H1 (cell line): ENCODE results near the gene ARSB. TPM values are rescaled to one million over a fixed set of nuclear protein-coding genes. Genes with fewer than 3 reads are reported as not detected.

Experiments
- CTCF ChIA-PET: fragments of 300-600 bp; sonication (Branson Sonifier 250); formaldehyde crosslinking; loops from one replicate; lab custom pipeline; 2021; ENCODE audit not compliant: partially characterized antibody; lab: Charles Lee
- POLR2A ChIA-PET: fragments of 300-600 bp; sonication (Branson Sonifier 250); formaldehyde crosslinking; loops from one replicate; lab custom pipeline; 2021; ENCODE audit warnings: inconsistent platforms; ENCODE audit not compliant: partially characterized antibody; lab: Charles Lee
- DNase-seq, 2 experiments: peaks; one replicate each; pipeline versions ENCODE4 v3.0.0 to v3.0.0-alpha.2; 2010 to 2022; ENCODE audit warnings: low spot score in 2 of 2, low read depth in 1 of 2, mixed read lengths in 1 of 2
- FAIRE-seq: peaks from 2 replicates; lab custom pipeline; 2011; peaks lifted over from hg19 to GRCh38; lab: Jason Lieb, UNC
- H2AFZ ChIP-seq: 2 replicates; pipeline ENCODE4 v1.8.1; 2012; ENCODE audit warnings: low read length, inconsistent platforms
- H2AK5ac ChIP-seq: 2 replicates; pipeline ENCODE4 v1.6.1; 2013; ENCODE audit warnings: low read depth, low read length
- H2BK120ac ChIP-seq: replicated peaks from 2 replicates; pipeline ENCODE3; 2013; ENCODE audit warnings: low read depth, low read length, inconsistent platforms
- H2BK12ac ChIP-seq: 2 replicates; pipeline ENCODE4 v1.6.1; 2013; ENCODE audit warnings: low read depth, low read length
- H2BK15ac ChIP-seq: 2 replicates; pipeline ENCODE4 v1.6.1; 2013; ENCODE audit warnings: low read length
- H2BK20ac ChIP-seq: 2 replicates; pipeline ENCODE4 v1.6.1; 2013; ENCODE audit warnings: low read length
- H2BK5ac ChIP-seq: 2 replicates; pipeline ENCODE4 v1.6.1; 2013; ENCODE audit warnings: low read depth, low read length
- H3K14ac ChIP-seq: 2 replicates; pipeline ENCODE4 v1.6.1; 2013; ENCODE audit warnings: inconsistent platforms; ENCODE audit not compliant: insufficient read length
- H3K18ac ChIP-seq: 2 replicates; pipeline ENCODE4 v1.6.1; 2013; ENCODE audit warnings: low read length; ENCODE audit errors: extremely low read depth
- H3K23ac ChIP-seq: 2 replicates; pipeline ENCODE4 v1.6.1; 2013; ENCODE audit warnings: inconsistent platforms; ENCODE audit not compliant: insufficient read length
- H3K23me2 ChIP-seq: 2 replicates; pipeline ENCODE4 v1.6.1; 2013; ENCODE audit warnings: low read depth, low read length
- H3K27ac ChIP-seq: 2 replicates; pipeline ENCODE4 v1.6.1; 2011; ENCODE audit warnings: low read depth, low read length, inconsistent platforms
- H3K27me3 ChIP-seq, 4 experiments: replicated peaks in 1 of 4; 1 replicate in 1 of 4; 2 replicates in 3 of 4; pipeline versions ENCODE4 v1.6.1 to v1.8.1; 2011 to 2013; ENCODE audit warnings: low read length in 3 of 4, mild to moderate bottlenecking in 3 of 4, inconsistent platforms in 2 of 4, mixed read lengths in 2 of 4, moderate library complexity in 1 of 4; ENCODE audit not compliant: control insufficient read depth in 3 of 4, insufficient read depth in 3 of 4; ENCODE audit errors: extremely low read depth in 1 of 4
- H3K36me3 ChIP-seq, 4 experiments: 2 replicates each; pipeline versions ENCODE4 v1.6.1 to v1.8.1; 2011 to 2013; ENCODE audit warnings: mild to moderate bottlenecking in 4 of 4, low read length in 3 of 4, moderate library complexity in 2 of 4, control low read depth in 1 of 4, inconsistent platforms in 1 of 4; ENCODE audit not compliant: insufficient read depth in 4 of 4, control insufficient read depth in 2 of 4
- H3K4ac ChIP-seq: replicated peaks from 2 replicates; pipeline ENCODE3; 2013; ENCODE audit warnings: low read length, low read depth, mixed read lengths, inconsistent platforms; ENCODE audit not compliant: insufficient read length
- H3K4me1 ChIP-seq, 4 experiments: replicated peaks in 1 of 4; 1 replicate in 1 of 4; 2 replicates in 3 of 4; pipeline versions ENCODE4 v1.6.1 to v1.8.1; 2011 to 2013; ENCODE audit warnings: low read length in 3 of 4, inconsistent platforms in 2 of 4, mixed read lengths in 1 of 4; ENCODE audit not compliant: insufficient read depth in 4 of 4, control insufficient read depth in 3 of 4
- H3K4me2 ChIP-seq, 2 experiments: 2 replicates each; pipeline versions ENCODE4 v1.6.1 to v1.8.1; 2011 to 2013; ENCODE audit warnings: low read depth in 2 of 2, low read length in 2 of 2, control low read depth in 1 of 2, inconsistent platforms in 1 of 2, mild to moderate bottlenecking in 1 of 2; ENCODE audit not compliant: insufficient read depth in 1 of 2
- H3K4me3 ChIP-seq, 4 experiments: fragments of 200-600, 300-600 bp in 1 of 4; sonication (generic), shearing (Covaris generic), sonication (Bioruptor Twin) in 1 of 4; 2 replicates each; pipeline versions ENCODE4 v1.5.1 to v1.8.1; 2011 to 2016; ENCODE audit warnings: low read length in 4 of 4, low read depth in 3 of 4, control low read depth in 2 of 4, inconsistent platforms in 2 of 4, mild to moderate bottlenecking in 2 of 4, mixed read lengths in 1 of 4, moderate library complexity in 1 of 4; ENCODE audit not compliant: insufficient read depth in 2 of 4; ENCODE audit errors: extremely low read depth in 1 of 4
- H3K56ac ChIP-seq: replicated peaks from 2 replicates; pipeline ENCODE3; 2013; ENCODE audit warnings: low read depth, mild to moderate bottlenecking, mixed read lengths, low read length, inconsistent platforms; ENCODE audit not compliant: insufficient read length
- H3K79me1 ChIP-seq: 2 replicates; pipeline ENCODE4 v1.6.1; 2013; ENCODE audit warnings: low read depth, low read length, control low read depth
- H3K79me2 ChIP-seq, 2 experiments: 2 replicates each; pipeline versions ENCODE4 v1.6.1 to v1.8.1; 2012 to 2013; ENCODE audit warnings: low read length in 2 of 2, mild to moderate bottlenecking in 2 of 2, inconsistent platforms in 1 of 2; ENCODE audit not compliant: insufficient read depth in 2 of 2, control insufficient read depth in 1 of 2
- H3K9ac ChIP-seq, 4 experiments: replicated peaks in 1 of 4; 1 replicate in 1 of 4; 2 replicates in 3 of 4; pipeline versions ENCODE4 v1.6.1 to v1.8.1; 2011 to 2013; ENCODE audit warnings: low read depth in 3 of 4, low read length in 3 of 4, control low read depth in 2 of 4, mild to moderate bottlenecking in 2 of 4, moderate library complexity in 2 of 4, inconsistent platforms in 1 of 4; ENCODE audit errors: extremely low read depth in 1 of 4
- H3K9me3 ChIP-seq, 2 experiments: 2 replicates each; pipeline versions ENCODE4 v1.6.1 to v1.8.1; 2012 to 2013; ENCODE audit warnings: mild to moderate bottlenecking in 2 of 2, moderate library complexity in 2 of 2, control low read depth in 1 of 2, inconsistent platforms in 1 of 2, low read depth in 1 of 2, low read length in 1 of 2, mixed read lengths in 1 of 2; ENCODE audit not compliant: insufficient read depth in 2 of 2
- H4K20me1 ChIP-seq, 2 experiments: replicated peaks in 1 of 2; 2 replicates each; pipeline versions ENCODE3 to v1.8.1; 2011 to 2013; ENCODE audit warnings: inconsistent platforms in 2 of 2, low read length in 2 of 2, mild to moderate bottlenecking in 1 of 2; ENCODE audit not compliant: insufficient read depth in 2 of 2, control insufficient read depth in 1 of 2
- H4K5ac ChIP-seq: 2 replicates; pipeline ENCODE4 v1.6.1; 2013; ENCODE audit warnings: low read length, low read depth, mixed read lengths, inconsistent platforms; ENCODE audit not compliant: insufficient read length
- H4K8ac ChIP-seq: 2 replicates; pipeline ENCODE4 v1.8.0; 2013; ENCODE audit warnings: mild to moderate bottlenecking, moderate library complexity, low read length, inconsistent platforms; ENCODE audit not compliant: insufficient read depth; ENCODE audit errors: extremely low read depth
- H4K91ac ChIP-seq: replicated peaks from 2 replicates; pipeline ENCODE3; 2013; ENCODE audit warnings: low read length, mixed read lengths, inconsistent platforms; ENCODE audit not compliant: insufficient read length
- BRCA1 ChIP-seq: IDR thresholded peaks from 2 replicates; pipeline ENCODE4 v1.6.1; 2012; ENCODE audit warnings: low read depth, low read length, improper control_type of control experiment
- CBX5 ChIP-seq: fragments of 300-800, 300-1000 bp; sonication (generic); IDR thresholded peaks from 2 replicates; pipeline ENCODE4 v1.7.1; 2016; ENCODE audit warnings: antibody characterized with exemption, low read length, low read depth
- EGR1 ChIP-seq: IDR thresholded peaks from 2 replicates; pipeline ENCODE4 v1.6.1; 2011; ENCODE audit warnings: low read depth, low read length, borderline replicate concordance
- KDM1A ChIP-seq: fragments of 200-600, 300-600 bp; sonication (generic); IDR thresholded peaks from 2 replicates; pipeline ENCODE4 v1.7.1; 2016; ENCODE audit warnings: mild to moderate bottlenecking, low read length, borderline replicate concordance
- PHF8 ChIP-seq: fragments of 200-600 bp; sonication (generic); conservative IDR thresholded peaks from 2 replicates; pipeline ENCODE4 v1.7.1; 2012; ENCODE audit warnings: low read depth, mild to moderate bottlenecking, inconsistent platforms, low read length, moderate library complexity
- POU5F1 ChIP-seq: IDR thresholded peaks from 2 replicates; pipeline ENCODE4 v1.6.1; 2011; ENCODE audit warnings: low read depth, mild to moderate bottlenecking, low read length, moderate library complexity
- SP4 ChIP-seq: IDR thresholded peaks from 2 replicates; pipeline ENCODE4 v1.6.1; 2012; ENCODE audit warnings: low read length, inconsistent platforms
- WGBS, 2 experiments: shearing (Covaris generic) in 1 of 2; methylation state at CpG; one replicate each; pipeline versions ENCODE4 v1.1.6 to v1.1.7; 2013 to 2015; ENCODE audit warnings: low lambda C conversion rate in 2 of 2, mixed read lengths in 2 of 2, inconsistent platforms in 1 of 2, low coverage in 1 of 2, missing lambda C conversion rate in 1 of 2; ENCODE audit not compliant: insufficient replicate concordance in 2 of 2, insufficient coverage in 1 of 2, insufficient read length in 1 of 2; ENCODE audit errors: extremely low coverage in 1 of 2, missing lambda C conversion rate in 1 of 2; 5-methylcytosine and 5-hydroxymethylcytosine counted together
- polyA plus RNA-seq, 7 experiments: library from polyadenylated mRNA; depleted of rRNA in 3 of 7; stranded (reverse) in 5 of 7; unstranded in 2 of 7; fragments of >200 nt in 5 of 7; fragments of 200-250 nt in 2 of 7; gene quantifications; 1 replicate in 5 of 7; 2 replicates in 1 of 7; 4 replicates in 1 of 7; pipeline versions ENCODE4 v1.2.1 to v1.2.3, GENCODE V29; 2011 to 2013; ENCODE audit warnings: missing spikeins in 2 of 7, mixed read lengths in 2 of 7
- total RNA-seq: library from RNA; stranded (reverse); fragmentation: NEBNext Ultra II Directional; extraction: Animal tissue kit (Norgen Biotek cat#: 25700); gene quantifications from 2 replicates; pipeline ENCODE4 v1.2.1, GENCODE V29; 2021

ARSB gene
- total and polyA plus RNA-seq, 2 of the 8 experiments (the other 6 are each of a cell fraction or from before 2014, with no cell fraction given): 6.4 to 13.9 TPM

DNA sequence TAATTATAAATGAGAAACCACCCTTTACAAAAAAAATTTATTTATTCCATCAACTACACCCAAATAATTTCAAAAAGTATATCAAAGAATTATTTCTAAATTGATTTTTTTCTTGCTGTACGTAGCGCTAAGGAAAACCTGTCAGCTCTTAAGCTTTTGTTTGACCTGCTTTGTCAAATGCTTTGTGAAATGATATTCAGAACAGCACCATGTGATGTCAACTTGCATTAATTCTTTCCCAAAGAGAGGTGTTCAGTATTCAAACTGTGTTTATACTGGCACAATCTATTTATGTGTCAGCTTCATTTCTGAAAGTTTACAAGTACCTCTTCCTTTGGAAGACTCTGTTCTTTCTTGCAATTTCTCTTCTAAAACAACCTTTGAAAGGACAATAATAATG is 12.0 kb upstream of the ARSB start:
- no peak overlapping the region for H4K91ac ChIP-seq
- peaks cover 0 to 4% of the 10 kb centered on the region in 2 experiments; a peak in 1 of 4 replicates for H3K9me3 ChIP-seq
- no peak overlapping the region for H2AFZ ChIP-seq
- H3K14ac ChIP-seq: no peak overlapping the region
- H3K4me3 ChIP-seq: no peak overlapping the region
- no peak overlapping the region for H2BK5ac ChIP-seq
- H4K5ac ChIP-seq: no peak overlapping the region
- no peak overlapping the region for H3K18ac ChIP-seq
- no peaks in the 10 kb centered on the region for H4K20me1 ChIP-seq
- no peaks in the 10 kb centered on the region for H3K4me1 ChIP-seq
- no peak overlapping the region for H3K9ac ChIP-seq
- no peak overlapping the region for H4K8ac ChIP-seq
- no peaks in the 10 kb centered on the region; a peak in 1 of 8 replicates for H3K36me3 ChIP-seq
- POLR2A ChIA-PET: no interaction called here
- H3K23me2 ChIP-seq: no peaks in the 10 kb centered on the region
- CTCF ChIA-PET: interaction anchor here (1.6 kb wide), 1 partner anchor 97 kb away, joined by 4 read pairs; no protein-coding TSS in a partner anchor
- no peaks in the 10 kb centered on the region for H3K79me1 ChIP-seq
- H2AK5ac ChIP-seq: no peak overlapping the region
- H3K4ac ChIP-seq: no peak overlapping the region
- no peaks in the 10 kb centered on the region for H3K79me2 ChIP-seq
- 94% methylated on average over 2 of the region's 2 CpGs; no CpG with 5 or more reads in 1 of the 2 experiments for WGBS, 2 experiments
- no peak overlapping the region for H3K27ac ChIP-seq
- no peak overlapping the region for H3K23ac ChIP-seq
- H3K56ac ChIP-seq: no peak overlapping the region
- H3K27me3 ChIP-seq: no peaks in the 10 kb centered on the region
- no peak overlapping the region for H2BK120ac ChIP-seq
- DNase-seq (no peak), FAIRE-seq (no peak)
- no peak overlapping the region for H2BK12ac ChIP-seq
- H2BK20ac ChIP-seq: no peak overlapping the region
- no peak overlapping the region for H3K4me2 ChIP-seq
- no peak overlapping the region for H2BK15ac ChIP-seq
- TF ChIP-seq PHF8 (no peak), POU5F1 (no peak), EGR1 (no peak), SP4 (no peak), BRCA1 (no peak), CBX5 (no peak), KDM1A (no peak)
